Transverse colon (tissue), 4 donors: Measurements from ENCODE around the gene QRICH1.

Experiments used
- POLR2A ChIP-seq: fragments of 450-650 bp; IDR thresholded peaks from one replicate; pipeline ENCODE4 v1.6.1; 2016; ENCODE audit warnings: antibody characterized with exemption, mild to moderate bottlenecking, moderate library complexity
- POLR2AphosphoS5 ChIP-seq, 3 donors: sonication (generic); formaldehyde crosslinking; IDR thresholded peaks; one replicate each; pipeline ENCODE4 v1.6.1; 2016; ENCODE audit warnings: antibody characterized with exemption in 3 of 3
- TF ChIP-seq, protein P1 (sequence below), 5 experiments: fragments of 200-600 bp in 3 of 5; fragments of 450-650 bp in 2 of 5; sonication (generic) in 3 of 5; IDR thresholded peaks; 1 replicate in 2 of 5; 2 replicates in 3 of 5; pipeline ENCODE4 v1.5.1; 2016 to 2017; ENCODE audit warnings: antibody characterized with exemption in 5 of 5, inconsistent platforms in 3 of 5, mild to moderate bottlenecking in 2 of 5, moderate library complexity in 1 of 5

DNA sequence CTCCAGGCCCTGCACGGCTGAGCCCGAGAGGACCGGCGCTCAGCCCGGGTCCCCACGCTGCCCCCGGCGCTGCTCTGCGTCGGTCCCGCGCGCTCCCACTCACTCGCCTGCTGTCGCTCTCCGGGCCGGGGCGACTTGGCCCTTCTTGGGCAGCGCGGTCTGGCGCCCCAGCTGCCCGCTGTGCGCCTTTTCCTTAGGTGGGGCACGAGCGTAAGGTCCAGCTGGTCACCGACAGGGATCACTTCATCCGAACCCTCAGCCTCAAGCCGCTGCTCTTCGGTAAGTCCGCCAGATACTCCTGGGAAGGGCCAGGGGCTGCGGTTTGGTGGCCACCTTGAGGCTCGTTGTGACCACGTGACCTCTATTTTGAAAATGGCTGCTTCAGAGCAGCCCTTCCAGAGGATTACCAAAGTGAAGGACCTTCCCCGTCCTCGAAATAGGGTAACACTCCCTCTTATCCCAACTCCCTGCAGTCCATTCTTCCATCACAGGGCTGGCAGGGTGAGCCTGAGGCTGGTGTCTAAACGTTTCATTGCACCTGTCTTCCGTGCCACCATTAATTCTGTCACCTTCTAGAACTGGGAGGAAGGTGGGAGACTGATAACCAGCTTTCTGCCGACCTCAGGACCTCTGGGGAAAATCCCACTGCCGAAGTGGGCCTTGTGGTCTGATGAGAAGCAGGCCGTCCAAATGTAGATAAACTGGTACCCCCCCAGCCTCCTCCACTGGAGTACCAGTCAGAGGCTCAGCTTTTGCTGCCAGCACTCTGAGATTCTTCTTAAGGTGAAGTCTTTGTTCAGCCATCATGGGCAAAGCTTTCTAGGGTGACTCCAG lies 103.0 kb downstream of the QRICH1 start:
- TF ChIP-seq, protein P1, sequence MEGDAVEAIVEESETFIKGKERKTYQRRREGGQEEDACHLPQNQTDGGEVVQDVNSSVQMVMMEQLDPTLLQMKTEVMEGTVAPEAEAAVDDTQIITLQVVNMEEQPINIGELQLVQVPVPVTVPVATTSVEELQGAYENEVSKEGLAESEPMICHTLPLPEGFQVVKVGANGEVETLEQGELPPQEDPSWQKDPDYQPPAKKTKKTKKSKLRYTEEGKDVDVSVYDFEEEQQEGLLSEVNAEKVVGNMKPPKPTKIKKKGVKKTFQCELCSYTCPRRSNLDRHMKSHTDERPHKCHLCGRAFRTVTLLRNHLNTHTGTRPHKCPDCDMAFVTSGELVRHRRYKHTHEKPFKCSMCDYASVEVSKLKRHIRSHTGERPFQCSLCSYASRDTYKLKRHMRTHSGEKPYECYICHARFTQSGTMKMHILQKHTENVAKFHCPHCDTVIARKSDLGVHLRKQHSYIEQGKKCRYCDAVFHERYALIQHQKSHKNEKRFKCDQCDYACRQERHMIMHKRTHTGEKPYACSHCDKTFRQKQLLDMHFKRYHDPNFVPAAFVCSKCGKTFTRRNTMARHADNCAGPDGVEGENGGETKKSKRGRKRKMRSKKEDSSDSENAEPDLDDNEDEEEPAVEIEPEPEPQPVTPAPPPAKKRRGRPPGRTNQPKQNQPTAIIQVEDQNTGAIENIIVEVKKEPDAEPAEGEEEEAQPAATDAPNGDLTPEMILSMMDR (IDR thresholded peaks at IDR 0.05) = peak in 1 of 5 experiments; percentile 1
- no peak for TF ChIP-seq POLR2AphosphoS5 (IDR thresholded peaks at IDR 0.05)
- TF ChIP-seq POLR2A = no peak
